HFFc6 (cell line): Measurements from ENCODE around the gene BSDC1. TPM values are rescaled to one million over a fixed set of nuclear protein-coding genes. Genes with fewer than 3 reads are reported as not detected.

Experiments used
- DNase-seq: peaks from one replicate; pipeline ENCODE4 v3.0.0-alpha.2; 2018
- H3K27ac Mint-ChIP-seq: 2 replicates; pipeline ENCODE4 v1.8.0; 2020; ENCODE audit warnings: mild to moderate bottlenecking, mixed read lengths
- H3K27me3 Mint-ChIP-seq: 2 replicates; pipeline ENCODE4 v1.8.0; 2021; ENCODE audit warnings: mild to moderate bottlenecking, moderate library complexity, mixed read lengths; ENCODE audit not compliant: insufficient read depth
- H3K36me3 Mint-ChIP-seq: 2 replicates; pipeline ENCODE4 v1.8.0; 2021; ENCODE audit warnings: low read depth, mixed read lengths
- H3K4me1 Mint-ChIP-seq: 2 replicates; pipeline ENCODE4 v1.8.0; 2020; ENCODE audit warnings: low read depth, mixed read lengths
- H3K4me3 Mint-ChIP-seq: 2 replicates; pipeline ENCODE4 v1.8.0; 2020; ENCODE audit warnings: mild to moderate bottlenecking, moderate library complexity, mixed read lengths
- H3K9me3 Mint-ChIP-seq: 2 replicates; pipeline ENCODE4 v1.8.0; 2020; ENCODE audit warnings: mild to moderate bottlenecking, mixed read lengths
- total RNA-seq, 6 experiments: library from RNA; stranded (reverse); fragmentation: NEBNext Ultra II Directional; extraction: Animal tissue kit (Norgen Biotek cat#: 25700); gene quantifications; 2 replicates in 1 of 6; 3 replicates in 5 of 6; pipeline ENCODE4 v1.2.3, GENCODE V29; 2021
- TF ChIP-seq, protein P1 (sequence below): fragments of 200-600 bp; sonication (generic); IDR thresholded peaks from 2 replicates; pipeline ENCODE4 v1.5.0; 2021; ENCODE audit warnings: antibody characterized with exemption, mild to moderate bottlenecking

The BSDC1 gene
- total RNA-seq, 6 experiments from 2014 or later = 52.9 to 65.5 (median 60.1) TPM

DNA sequence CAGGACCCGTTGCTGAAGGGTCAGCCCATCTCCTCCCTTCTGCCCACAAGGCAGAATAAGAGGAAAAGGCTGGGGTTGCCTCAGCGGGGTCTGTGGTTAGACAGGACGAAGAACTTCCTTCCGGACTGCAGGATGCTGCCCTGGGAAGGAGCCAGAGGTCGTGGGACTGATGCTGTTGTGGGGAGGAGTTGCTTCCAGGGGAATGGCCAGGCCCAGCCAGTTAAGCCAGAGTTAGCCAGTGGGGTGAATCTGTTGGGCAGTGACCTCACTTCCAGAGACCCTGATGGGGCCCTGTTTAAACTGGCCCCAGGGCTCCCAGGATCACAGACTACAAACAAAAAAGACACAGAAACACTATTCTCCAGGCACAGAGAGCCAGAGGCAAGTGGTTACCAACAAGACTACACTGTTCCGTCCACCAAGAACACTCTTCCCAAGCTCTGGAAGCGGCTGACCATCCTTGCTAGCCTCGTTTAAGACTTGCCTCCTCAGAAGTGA is 45.0 kb downstream of the BSDC1 start:
- H3K9me3 Mint-ChIP-seq = no peaks in the 10 kb centered on the region
- peaks cover 49% of the 10 kb centered on the region for H3K4me1 Mint-ChIP-seq
- peak overlapping the region; percentile 82 for H3K27ac Mint-ChIP-seq
- peak; percentile 62 for DNase-seq
- H3K36me3 Mint-ChIP-seq = no peaks in the 10 kb centered on the region
- H3K27me3 Mint-ChIP-seq = peaks cover 4% of the 10 kb centered on the region; the same call in 1 of the 2 replicates
- TF ChIP-seq, protein P1, sequence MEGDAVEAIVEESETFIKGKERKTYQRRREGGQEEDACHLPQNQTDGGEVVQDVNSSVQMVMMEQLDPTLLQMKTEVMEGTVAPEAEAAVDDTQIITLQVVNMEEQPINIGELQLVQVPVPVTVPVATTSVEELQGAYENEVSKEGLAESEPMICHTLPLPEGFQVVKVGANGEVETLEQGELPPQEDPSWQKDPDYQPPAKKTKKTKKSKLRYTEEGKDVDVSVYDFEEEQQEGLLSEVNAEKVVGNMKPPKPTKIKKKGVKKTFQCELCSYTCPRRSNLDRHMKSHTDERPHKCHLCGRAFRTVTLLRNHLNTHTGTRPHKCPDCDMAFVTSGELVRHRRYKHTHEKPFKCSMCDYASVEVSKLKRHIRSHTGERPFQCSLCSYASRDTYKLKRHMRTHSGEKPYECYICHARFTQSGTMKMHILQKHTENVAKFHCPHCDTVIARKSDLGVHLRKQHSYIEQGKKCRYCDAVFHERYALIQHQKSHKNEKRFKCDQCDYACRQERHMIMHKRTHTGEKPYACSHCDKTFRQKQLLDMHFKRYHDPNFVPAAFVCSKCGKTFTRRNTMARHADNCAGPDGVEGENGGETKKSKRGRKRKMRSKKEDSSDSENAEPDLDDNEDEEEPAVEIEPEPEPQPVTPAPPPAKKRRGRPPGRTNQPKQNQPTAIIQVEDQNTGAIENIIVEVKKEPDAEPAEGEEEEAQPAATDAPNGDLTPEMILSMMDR = no peak
- H3K4me3 Mint-ChIP-seq = peak overlapping the region; percentile 34; the same call in 1 of the 2 replicates

DNA sequence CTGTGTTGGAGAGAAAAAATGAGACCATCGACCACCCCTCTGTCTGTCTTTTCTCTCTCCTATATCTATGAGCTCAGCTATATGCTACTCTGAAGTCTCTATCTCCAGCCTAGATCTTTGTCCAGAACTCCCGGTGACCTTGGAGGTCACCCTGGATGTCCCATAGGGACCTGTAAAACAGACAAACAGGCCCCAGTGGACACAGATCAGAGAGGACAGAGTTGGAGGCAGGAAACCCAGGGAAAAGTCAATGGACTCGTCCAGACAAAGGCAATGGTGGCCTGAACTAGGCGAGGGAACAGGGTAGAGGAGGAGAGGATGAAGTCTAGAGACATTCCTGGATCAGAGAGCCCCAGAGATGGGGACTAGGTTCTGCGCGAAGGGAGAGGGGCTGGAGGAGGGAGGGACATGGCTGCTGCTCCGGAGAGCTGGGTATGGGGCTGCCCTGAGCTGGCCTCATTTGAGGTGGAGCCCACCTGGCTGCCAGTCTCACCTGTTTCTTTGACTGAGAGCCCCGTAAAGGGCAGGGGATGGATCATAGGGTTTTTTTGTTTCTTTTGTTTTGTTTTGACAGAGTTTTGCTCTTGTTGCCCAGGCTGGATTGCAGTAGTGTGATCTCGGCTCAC is 47.6 kb downstream of the BSDC1 start:
- no peak for DNase-seq
- Mint-ChIP-seq H3K27ac (no peak overlapping the region), H3K9me3 (no peaks in the 10 kb centered on the region), H3K36me3 (no peaks in the 10 kb centered on the region), H3K4me3 (no peak overlapping the region), H3K4me1 (peaks cover 26% of the 10 kb centered on the region), H3K27me3 (no peaks in the 10 kb centered on the region; the same call in 1 of the 2 replicates)
- TF ChIP-seq, protein P1 = no peak

DNA sequence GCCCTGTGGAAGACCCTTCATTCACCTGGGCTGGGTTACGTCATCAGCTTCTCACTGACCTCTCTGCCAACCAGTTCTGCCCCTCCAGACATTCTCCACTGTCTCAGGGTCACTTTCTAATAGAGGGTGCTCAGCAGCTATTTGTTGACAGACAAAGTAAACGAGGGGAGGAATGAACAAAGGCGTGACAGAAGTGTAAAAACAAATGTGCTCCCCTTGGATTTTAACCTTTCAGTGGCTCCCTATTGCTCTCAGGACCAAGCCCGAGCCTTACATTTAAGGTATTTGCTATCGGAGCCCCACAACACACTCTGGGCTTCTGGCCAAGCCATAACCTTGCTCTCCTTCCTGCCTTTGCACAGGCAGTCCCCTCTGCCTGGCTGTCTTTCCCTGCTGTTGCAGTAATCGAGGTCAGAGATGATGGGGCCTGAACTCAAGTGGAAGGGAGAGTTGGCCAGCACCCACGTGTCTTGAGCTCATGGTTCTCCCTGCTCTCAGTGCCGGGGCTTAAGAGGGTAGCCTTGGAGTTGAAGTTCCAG is 48.9 kb downstream of the BSDC1 start:
- DNase-seq = no peak
- Mint-ChIP-seq H3K36me3 (no peaks in the 10 kb centered on the region), H3K9me3 (no peaks in the 10 kb centered on the region), H3K4me3 (no peak overlapping the region), H3K27ac (no peak overlapping the region), H3K27me3 (no peaks in the 10 kb centered on the region; the same call in 1 of the 2 replicates), H3K4me1 (peaks cover 20% of the 10 kb centered on the region)
- TF ChIP-seq, protein P1 = no peak

DNA sequence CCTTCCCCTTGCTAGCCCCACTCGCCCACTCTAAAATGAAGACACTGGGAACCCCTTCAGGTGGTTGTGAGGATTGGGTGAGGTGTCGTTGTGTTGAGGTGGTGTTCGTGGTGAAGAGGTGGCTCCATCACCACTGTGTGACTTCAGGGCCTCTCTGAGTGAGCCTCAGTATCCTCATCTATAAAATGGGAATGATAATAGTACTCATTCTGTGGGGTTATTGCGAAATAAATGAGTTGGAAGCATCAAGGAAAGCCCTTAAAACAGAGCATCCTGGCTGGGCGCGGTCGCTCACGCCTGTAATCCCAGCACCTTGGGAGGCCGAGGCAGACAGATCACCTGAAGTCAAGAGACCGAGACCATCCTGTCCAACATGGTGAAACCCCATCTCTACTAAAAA is 51.5 kb downstream of the BSDC1 start:
- Mint-ChIP-seq H3K27me3 (peaks cover 2% of the 10 kb centered on the region), H3K36me3 (no peaks in the 10 kb centered on the region), H3K4me1 (peaks cover 16% of the 10 kb centered on the region), H3K27ac (no peak overlapping the region), H3K4me3 (no peak overlapping the region), H3K9me3 (no peaks in the 10 kb centered on the region)
- TF ChIP-seq, protein P1 = no peak
- DNase-seq = no peak

DNA sequence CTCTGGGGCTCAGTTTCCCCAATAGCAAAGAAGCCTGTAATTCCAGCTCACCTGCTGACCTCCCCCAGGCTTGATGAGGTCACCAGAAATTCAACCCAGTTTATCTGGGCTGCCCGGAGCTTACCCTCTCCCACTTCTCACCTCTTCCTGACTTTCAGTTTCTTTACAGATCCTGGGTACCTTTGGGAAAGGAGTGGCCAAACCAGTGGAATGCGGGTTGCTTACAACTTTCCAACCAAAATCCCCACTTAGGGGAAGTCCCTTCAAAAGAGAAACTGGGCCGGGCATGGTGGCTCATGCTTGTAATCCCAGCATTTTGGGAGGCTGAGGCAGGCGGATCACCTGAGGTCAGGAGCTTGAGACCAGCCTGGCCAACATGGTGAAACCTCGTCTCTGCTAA is 52.3 kb downstream of the BSDC1 start:
- Mint-ChIP-seq H3K27ac (no peak overlapping the region), H3K9me3 (no peaks in the 10 kb centered on the region), H3K36me3 (no peaks in the 10 kb centered on the region), H3K4me1 (peaks cover 24% of the 10 kb centered on the region), H3K4me3 (no peak overlapping the region), H3K27me3 (peaks cover 2% of the 10 kb centered on the region)
- TF ChIP-seq, protein P1 = no peak
- DNase-seq = no peak
